Measurements from ENCODE around the gene BIK. TPM values are rescaled to one million over a fixed set of nuclear protein-coding genes. Genes with fewer than 3 reads are reported as not detected.
A peak's percentile ranks its signal among the peaks of the same experiment; 100 is the strongest.

BIK gene
- total RNA-seq, 1 donor from 2014 or later: not detected

DNA sequence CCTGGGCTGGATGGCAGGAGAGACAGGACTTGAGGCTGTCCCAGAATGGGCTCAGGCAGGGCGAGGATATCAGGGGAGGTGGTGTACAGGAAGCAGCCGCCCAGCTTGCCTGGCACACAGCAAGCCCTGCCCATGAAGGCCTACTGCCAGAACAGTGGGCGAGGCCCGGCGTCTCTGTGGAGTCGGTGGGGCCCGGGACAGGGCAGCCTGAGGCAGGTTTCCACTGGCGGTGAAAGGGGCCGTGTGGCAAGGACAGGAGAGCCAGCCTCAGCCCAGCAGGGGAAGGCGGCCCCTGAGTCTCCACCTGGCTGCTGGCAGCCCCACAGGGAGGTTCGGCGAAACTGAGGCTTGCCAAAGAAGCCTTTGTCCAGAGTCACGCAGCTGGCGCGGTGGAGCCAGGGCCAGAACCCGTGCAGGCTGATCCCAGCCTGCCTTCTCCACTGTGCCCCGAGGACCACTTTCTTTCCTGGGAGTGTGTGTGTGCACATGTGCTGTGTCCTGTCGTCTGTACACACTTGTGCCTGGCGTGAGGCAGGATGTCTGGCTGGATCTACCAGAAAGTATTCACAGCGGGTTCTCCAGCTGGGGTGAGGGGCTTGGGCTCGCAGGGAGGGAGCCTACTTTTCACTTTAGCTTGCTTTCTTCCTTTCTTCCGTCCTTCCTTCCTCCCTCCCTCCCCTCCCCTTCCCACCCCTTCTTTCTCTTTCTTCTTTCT, 42.0 kb downstream of the BIK start:
- Histone ChIP-seq H3K36me3 (no peaks in the 10 kb centered on the region), H3K9me3 (no peaks in the 10 kb centered on the region), H3K4me1 (peaks cover 63% of the 10 kb centered on the region), H3K27ac (peak overlapping the region; percentile 95), H3K4me3 (peak overlapping the region; percentile 66 to 90), H3K27me3 (no peaks in the 10 kb centered on the region)
- DNase-seq (ENCODE audit: extremely low spot score in 2 of 2): no peak
- no peak for TF ChIP-seq POLR2A (IDR thresholded peaks at IDR 0.05)
- peak in 1 of 2 donors; percentile 49 for TF ChIP-seq POLR2AphosphoS5 (IDR thresholded peaks at IDR 0.05; ENCODE audit: insufficient read depth in 1 of 2, low read depth in 1 of 2)
- TF ChIP-seq, protein P1, sequence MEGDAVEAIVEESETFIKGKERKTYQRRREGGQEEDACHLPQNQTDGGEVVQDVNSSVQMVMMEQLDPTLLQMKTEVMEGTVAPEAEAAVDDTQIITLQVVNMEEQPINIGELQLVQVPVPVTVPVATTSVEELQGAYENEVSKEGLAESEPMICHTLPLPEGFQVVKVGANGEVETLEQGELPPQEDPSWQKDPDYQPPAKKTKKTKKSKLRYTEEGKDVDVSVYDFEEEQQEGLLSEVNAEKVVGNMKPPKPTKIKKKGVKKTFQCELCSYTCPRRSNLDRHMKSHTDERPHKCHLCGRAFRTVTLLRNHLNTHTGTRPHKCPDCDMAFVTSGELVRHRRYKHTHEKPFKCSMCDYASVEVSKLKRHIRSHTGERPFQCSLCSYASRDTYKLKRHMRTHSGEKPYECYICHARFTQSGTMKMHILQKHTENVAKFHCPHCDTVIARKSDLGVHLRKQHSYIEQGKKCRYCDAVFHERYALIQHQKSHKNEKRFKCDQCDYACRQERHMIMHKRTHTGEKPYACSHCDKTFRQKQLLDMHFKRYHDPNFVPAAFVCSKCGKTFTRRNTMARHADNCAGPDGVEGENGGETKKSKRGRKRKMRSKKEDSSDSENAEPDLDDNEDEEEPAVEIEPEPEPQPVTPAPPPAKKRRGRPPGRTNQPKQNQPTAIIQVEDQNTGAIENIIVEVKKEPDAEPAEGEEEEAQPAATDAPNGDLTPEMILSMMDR (IDR thresholded peaks at IDR 0.05): no peak
- intact Hi-C loops (cut with DNase I): no loop called here

DNA sequence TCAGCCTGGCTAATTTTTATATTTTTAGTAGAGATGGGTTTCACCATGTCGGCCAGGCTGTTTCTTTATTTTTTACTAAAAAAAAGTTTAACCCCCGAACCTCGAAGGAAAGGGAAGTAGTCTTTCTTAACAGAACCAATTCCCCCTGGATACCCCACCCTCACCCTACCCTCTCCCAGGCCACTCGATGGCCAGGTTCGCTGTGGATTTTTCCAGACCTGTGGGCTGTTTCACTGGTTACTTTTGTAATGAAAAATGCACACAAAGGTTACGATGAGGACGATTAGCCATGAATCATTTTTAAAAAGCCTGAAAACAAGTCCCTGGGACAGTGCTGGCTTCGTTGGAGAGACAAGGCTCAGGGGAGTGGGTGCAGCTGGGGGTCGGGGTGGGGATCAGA, 43.3 kb downstream of the BIK start:
- H3K36me3 ChIP-seq: no peaks in the 10 kb centered on the region
- H3K4me3 ChIP-seq: peak overlapping the region; percentile 12 to 18
- peaks cover 77% of the 10 kb centered on the region for H3K4me1 ChIP-seq
- H3K9me3 ChIP-seq: no peaks in the 10 kb centered on the region
- TF ChIP-seq POLR2AphosphoS5 (IDR thresholded peaks at IDR 0.05; ENCODE audit: insufficient read depth in 1 of 2, low read depth in 1 of 2) (no peak), POLR2A (IDR thresholded peaks at IDR 0.05) (no peak)
- TF ChIP-seq, protein P1 (IDR thresholded peaks at IDR 0.05): no peak
- H3K27ac ChIP-seq: peak overlapping the region; percentile 48
- DNase-seq (ENCODE audit: extremely low spot score in 2 of 2): no peak
- no peaks in the 10 kb centered on the region for H3K27me3 ChIP-seq
- intact Hi-C loops (cut with DNase I): no loop called here

DNA sequence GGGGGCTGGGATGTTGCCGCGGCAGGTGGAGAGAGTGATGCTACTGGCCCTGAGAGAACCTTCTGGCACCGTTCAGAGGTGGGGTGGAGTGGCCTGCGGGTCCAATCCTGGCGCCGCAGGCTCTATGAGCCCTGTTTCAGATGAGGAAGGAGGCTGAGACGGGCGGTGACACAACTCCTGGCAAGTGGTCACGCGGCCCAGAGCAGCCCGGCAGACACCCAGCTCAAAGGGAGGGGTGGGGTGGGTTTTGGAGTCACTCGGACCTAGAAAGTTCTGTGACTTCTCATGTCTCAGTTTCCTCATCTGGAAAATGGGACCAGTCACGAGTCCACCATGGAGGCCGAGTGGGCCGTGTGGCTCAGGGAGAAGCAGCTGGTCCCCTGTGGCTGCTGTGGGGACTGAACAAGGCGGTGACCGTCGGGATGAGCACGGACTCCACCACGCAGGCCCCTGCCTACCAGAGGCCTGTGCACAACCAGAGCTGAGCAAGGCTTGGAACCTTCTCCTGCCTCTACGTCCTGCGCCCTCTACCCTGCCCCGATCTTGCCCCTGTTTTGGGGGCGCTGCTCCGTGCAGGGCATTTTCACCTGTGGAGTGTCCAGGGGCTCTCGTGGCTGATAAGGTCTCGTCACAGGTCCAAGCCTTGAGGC, 44.5 kb downstream of the BIK start:
- DNase-seq (ENCODE audit: extremely low spot score in 2 of 2): no peak
- Histone ChIP-seq H3K27me3 (no peaks in the 10 kb centered on the region), H3K36me3 (no peaks in the 10 kb centered on the region), H3K27ac (peak overlapping the region; percentile 48), H3K4me3 (no peak overlapping the region), H3K4me1 (peaks cover 88% of the 10 kb centered on the region), H3K9me3 (no peaks in the 10 kb centered on the region)
- intact Hi-C loops (cut with DNase I): no loop called here
- TF ChIP-seq, protein P1 (IDR thresholded peaks at IDR 0.05): no peak
- TF ChIP-seq POLR2AphosphoS5 (IDR thresholded peaks at IDR 0.05; ENCODE audit: insufficient read depth in 1 of 2, low read depth in 1 of 2): no peak
- TF ChIP-seq POLR2A (IDR thresholded peaks at IDR 0.05): no peak

DNA sequence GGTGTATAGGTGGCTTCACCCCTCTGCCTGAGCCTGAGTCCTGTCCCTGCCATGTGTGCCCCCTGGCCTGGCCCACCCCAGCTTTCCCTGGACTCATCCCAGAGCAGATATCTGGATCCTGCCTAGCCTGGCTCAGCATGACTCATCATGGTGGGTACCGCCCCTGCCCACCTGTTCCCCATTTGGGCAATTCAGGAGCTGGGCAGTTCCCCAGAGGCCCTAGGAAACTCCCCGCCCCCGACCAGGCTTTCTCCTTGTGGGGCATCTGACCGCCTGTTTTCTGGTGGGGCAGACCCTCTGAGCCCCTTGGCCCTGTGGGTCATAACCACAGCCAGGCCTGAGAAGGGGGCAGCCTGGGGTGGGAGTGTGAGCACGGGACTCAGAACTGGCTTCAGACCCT, 45.2 kb downstream of the BIK start:
- intact Hi-C loops (cut with DNase I): no loop called here
- DNase-seq (ENCODE audit: extremely low spot score in 2 of 2): no peak
- H3K4me3 ChIP-seq: no peak overlapping the region
- H3K36me3 ChIP-seq: peaks cover 0 to 2% of the 10 kb centered on the region in 2 donors
- H3K27ac ChIP-seq: peak overlapping the region; percentile 48
- no peaks in the 10 kb centered on the region for H3K9me3 ChIP-seq
- TF ChIP-seq POLR2AphosphoS5 (IDR thresholded peaks at IDR 0.05; ENCODE audit: insufficient read depth in 1 of 2, low read depth in 1 of 2) (no peak), POLR2A (IDR thresholded peaks at IDR 0.05) (no peak)
- TF ChIP-seq, protein P1 (IDR thresholded peaks at IDR 0.05): no peak
- peaks cover 83% of the 10 kb centered on the region for H3K4me1 ChIP-seq
- no peaks in the 10 kb centered on the region for H3K27me3 ChIP-seq

DNA sequence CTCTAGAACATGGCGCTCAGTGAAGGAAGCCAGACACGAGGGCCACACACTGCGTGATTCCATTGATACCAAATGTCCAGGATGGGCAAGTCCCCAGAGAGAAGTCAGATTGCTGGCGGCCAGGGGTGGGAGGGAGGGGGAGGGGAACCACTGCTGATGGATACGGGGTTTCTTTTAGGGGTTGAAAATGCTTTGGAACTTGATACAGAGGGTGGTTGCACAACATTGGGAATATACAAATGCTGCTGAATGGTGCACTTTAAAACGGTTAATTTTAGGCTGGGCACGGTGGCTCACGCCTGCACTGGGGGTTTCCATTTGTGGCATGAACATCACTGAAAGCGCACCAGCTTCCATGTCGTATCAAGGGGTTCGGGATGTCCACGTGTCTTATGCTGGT, 45.9 kb downstream of the BIK start:
- Histone ChIP-seq H3K4me3 (no peak overlapping the region), H3K27me3 (no peaks in the 10 kb centered on the region), H3K36me3 (peaks cover 0 to 9% of the 10 kb centered on the region in 2 donors), H3K27ac (peak overlapping the region; percentile 48), H3K4me1 (peaks cover 79% of the 10 kb centered on the region), H3K9me3 (no peaks in the 10 kb centered on the region)
- TF ChIP-seq POLR2AphosphoS5 (IDR thresholded peaks at IDR 0.05; ENCODE audit: insufficient read depth in 1 of 2, low read depth in 1 of 2) (no peak), POLR2A (IDR thresholded peaks at IDR 0.05) (no peak)
- TF ChIP-seq, protein P1 (IDR thresholded peaks at IDR 0.05): no peak
- intact Hi-C loops (cut with DNase I): no loop called here
- no peak for DNase-seq (ENCODE audit: extremely low spot score in 2 of 2)

Measured in vagina (tissue), 2 donors.